MM.1S (cell line): ENCODE results near the gene RPL18A.

Experiments
- EZH2 ChIP-seq: fragments of 300-600 bp; sonication (generic); optimal IDR thresholded peaks from 2 replicates; pipeline ENCODE3; 2017; ENCODE audit warnings: low read depth, mild to moderate bottlenecking, antibody characterized with exemption, low read length, mixed read lengths
- TF ChIP-seq, protein P1 (sequence below): fragments of 300-600 bp; sonication (generic); IDR thresholded peaks from 2 replicates; pipeline ENCODE4 v1.5.1; 2016; ENCODE audit warnings: antibody characterized with exemption, low read length, mixed read lengths

DNA sequence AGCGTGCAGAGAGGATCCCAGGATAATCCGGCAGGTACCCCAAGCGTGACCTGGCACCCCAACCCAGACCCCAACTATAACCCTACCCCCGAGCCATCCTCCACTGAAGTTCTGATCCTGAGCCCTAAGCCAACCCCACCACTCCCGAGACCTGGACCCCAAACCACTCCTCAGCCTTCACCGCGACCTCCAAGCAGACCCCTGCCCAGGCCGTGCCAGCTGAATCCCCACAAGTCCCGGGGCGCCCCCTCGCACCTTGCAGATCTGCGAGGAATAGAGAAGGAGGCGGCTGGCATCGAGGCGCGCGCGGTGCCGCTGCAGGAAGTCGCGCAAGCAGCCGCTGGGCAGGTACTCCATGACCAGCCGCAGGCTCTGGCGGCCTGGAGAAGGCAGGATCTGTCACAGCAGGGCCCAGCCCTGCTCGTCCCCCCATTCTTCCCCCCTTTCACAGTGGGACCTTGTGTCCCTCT lies 28.3 kb upstream of the RPL18A start:
- TF ChIP-seq, protein P1, sequence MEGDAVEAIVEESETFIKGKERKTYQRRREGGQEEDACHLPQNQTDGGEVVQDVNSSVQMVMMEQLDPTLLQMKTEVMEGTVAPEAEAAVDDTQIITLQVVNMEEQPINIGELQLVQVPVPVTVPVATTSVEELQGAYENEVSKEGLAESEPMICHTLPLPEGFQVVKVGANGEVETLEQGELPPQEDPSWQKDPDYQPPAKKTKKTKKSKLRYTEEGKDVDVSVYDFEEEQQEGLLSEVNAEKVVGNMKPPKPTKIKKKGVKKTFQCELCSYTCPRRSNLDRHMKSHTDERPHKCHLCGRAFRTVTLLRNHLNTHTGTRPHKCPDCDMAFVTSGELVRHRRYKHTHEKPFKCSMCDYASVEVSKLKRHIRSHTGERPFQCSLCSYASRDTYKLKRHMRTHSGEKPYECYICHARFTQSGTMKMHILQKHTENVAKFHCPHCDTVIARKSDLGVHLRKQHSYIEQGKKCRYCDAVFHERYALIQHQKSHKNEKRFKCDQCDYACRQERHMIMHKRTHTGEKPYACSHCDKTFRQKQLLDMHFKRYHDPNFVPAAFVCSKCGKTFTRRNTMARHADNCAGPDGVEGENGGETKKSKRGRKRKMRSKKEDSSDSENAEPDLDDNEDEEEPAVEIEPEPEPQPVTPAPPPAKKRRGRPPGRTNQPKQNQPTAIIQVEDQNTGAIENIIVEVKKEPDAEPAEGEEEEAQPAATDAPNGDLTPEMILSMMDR: no peak
- no peak for TF ChIP-seq EZH2
